HFFc6 (cell line): ENCODE results near the gene ATCAY. TPM values are rescaled to one million over a fixed set of nuclear protein-coding genes. Genes with fewer than 3 reads are reported as not detected.

Experiments
- DNase-seq: peaks from one replicate; pipeline ENCODE4 v3.0.0-alpha.2; 2018
- H3K27ac Mint-ChIP-seq: 2 replicates; pipeline ENCODE4 v1.8.0; 2020; ENCODE audit warnings: mild to moderate bottlenecking, mixed read lengths
- H3K27me3 Mint-ChIP-seq: 2 replicates; pipeline ENCODE4 v1.8.0; 2021; ENCODE audit warnings: mild to moderate bottlenecking, moderate library complexity, mixed read lengths; ENCODE audit not compliant: insufficient read depth
- H3K36me3 Mint-ChIP-seq: 2 replicates; pipeline ENCODE4 v1.8.0; 2021; ENCODE audit warnings: low read depth, mixed read lengths
- H3K4me1 Mint-ChIP-seq: 2 replicates; pipeline ENCODE4 v1.8.0; 2020; ENCODE audit warnings: low read depth, mixed read lengths
- H3K4me3 Mint-ChIP-seq: 2 replicates; pipeline ENCODE4 v1.8.0; 2020; ENCODE audit warnings: mild to moderate bottlenecking, moderate library complexity, mixed read lengths
- H3K9me3 Mint-ChIP-seq: 2 replicates; pipeline ENCODE4 v1.8.0; 2020; ENCODE audit warnings: mild to moderate bottlenecking, mixed read lengths
- CTCF ChIP-seq: fragments of 200-600 bp; sonication (generic); IDR thresholded peaks from 2 replicates; pipeline ENCODE4 v1.5.0; 2021; ENCODE audit warnings: antibody characterized with exemption, mild to moderate bottlenecking
- total RNA-seq, 6 experiments: library from RNA; stranded (reverse); fragmentation: NEBNext Ultra II Directional; extraction: Animal tissue kit (Norgen Biotek cat#: 25700); gene quantifications; 2 replicates in 1 of 6; 3 replicates in 5 of 6; pipeline ENCODE4 v1.2.3, GENCODE V29; 2021

ATCAY gene
- total RNA-seq, 6 experiments from 2014 or later: not detected

- DNase-seq: no peak
- H3K36me3 Mint-ChIP-seq: no peaks in the 10 kb centered on the region
- H3K4me3 Mint-ChIP-seq: no peak overlapping the region
- no peak for TF ChIP-seq CTCF
- no peak overlapping the region for H3K27ac Mint-ChIP-seq
- H3K27me3 Mint-ChIP-seq: peaks cover 17% of the 10 kb centered on the region
- no peaks in the 10 kb centered on the region for H3K4me1 Mint-ChIP-seq
- H3K9me3 Mint-ChIP-seq: peaks cover 14% of the 10 kb centered on the region
Measured at GRCh38 chr19:3907626-3908265, 27.3 kb downstream of the ATCAY start.

- DNase-seq: no peak
- TF ChIP-seq CTCF: no peak
- no peak overlapping the region for H3K4me3 Mint-ChIP-seq
- H3K27me3 Mint-ChIP-seq: peaks cover 17% of the 10 kb centered on the region
- no peaks in the 10 kb centered on the region for H3K36me3 Mint-ChIP-seq
- H3K27ac Mint-ChIP-seq: no peak overlapping the region
- peaks cover 14% of the 10 kb centered on the region for H3K9me3 Mint-ChIP-seq
- H3K4me1 Mint-ChIP-seq: no peaks in the 10 kb centered on the region
Measured at GRCh38 chr19:3908266-3909054, 28.0 kb downstream of the ATCAY start.

- Mint-ChIP-seq H3K27me3 (peaks cover 9% of the 10 kb centered on the region), H3K36me3 (no peaks in the 10 kb centered on the region), H3K9me3 (peaks cover 14% of the 10 kb centered on the region), H3K4me1 (no peaks in the 10 kb centered on the region), H3K4me3 (no peak overlapping the region), H3K27ac (no peak overlapping the region)
- no peak for DNase-seq
- TF ChIP-seq CTCF: no peak
Measured at GRCh38 chr19:3910105-3910504, 29.6 kb downstream of the ATCAY start.

- TF ChIP-seq CTCF: no peak
- no peak for DNase-seq
- peaks cover 6% of the 10 kb centered on the region for H3K27me3 Mint-ChIP-seq
Measured at GRCh38 chr19:3914199-3914598, 33.7 kb downstream of the ATCAY start.

GRCh38 chr19:3916033-3916432, 35.5 kb downstream of the ATCAY start:
- no peak overlapping the region for H3K27ac Mint-ChIP-seq
- no peak for DNase-seq
- H3K36me3 Mint-ChIP-seq: peaks cover 4% of the 10 kb centered on the region
- peaks cover 11% of the 10 kb centered on the region for H3K27me3 Mint-ChIP-seq
- no peak for TF ChIP-seq CTCF
- H3K4me3 Mint-ChIP-seq: no peak overlapping the region
- peaks cover 9% of the 10 kb centered on the region for H3K9me3 Mint-ChIP-seq
- H3K4me1 Mint-ChIP-seq: no peaks in the 10 kb centered on the region

More at GRCh38 chr19:3914199-3914598, 33.7 kb downstream of the ATCAY start:
- Mint-ChIP-seq H3K4me1 (no peaks in the 10 kb centered on the region), H3K4me3 (no peak overlapping the region), H3K9me3 (peaks cover 16% of the 10 kb centered on the region), H3K27ac (no peak overlapping the region), H3K36me3 (peaks cover 4% of the 10 kb centered on the region)
